ENCODE measurements around the gene OR2K2.
"Not testable (repeated sequence)": the region's sequence is repeated elsewhere in the genome, so short reads cannot be mapped to it uniquely, and the experiment has no call there.

OR2K2 gene

GRCh38 chr9:111330124-111330523 is at the start of gene OR2K2:
OR2K2 (minus strand) TSS chr9:111330224; CDS start chr9:111328433, 1,791 bp downstream.
- no peak for DNase-seq

DNA sequence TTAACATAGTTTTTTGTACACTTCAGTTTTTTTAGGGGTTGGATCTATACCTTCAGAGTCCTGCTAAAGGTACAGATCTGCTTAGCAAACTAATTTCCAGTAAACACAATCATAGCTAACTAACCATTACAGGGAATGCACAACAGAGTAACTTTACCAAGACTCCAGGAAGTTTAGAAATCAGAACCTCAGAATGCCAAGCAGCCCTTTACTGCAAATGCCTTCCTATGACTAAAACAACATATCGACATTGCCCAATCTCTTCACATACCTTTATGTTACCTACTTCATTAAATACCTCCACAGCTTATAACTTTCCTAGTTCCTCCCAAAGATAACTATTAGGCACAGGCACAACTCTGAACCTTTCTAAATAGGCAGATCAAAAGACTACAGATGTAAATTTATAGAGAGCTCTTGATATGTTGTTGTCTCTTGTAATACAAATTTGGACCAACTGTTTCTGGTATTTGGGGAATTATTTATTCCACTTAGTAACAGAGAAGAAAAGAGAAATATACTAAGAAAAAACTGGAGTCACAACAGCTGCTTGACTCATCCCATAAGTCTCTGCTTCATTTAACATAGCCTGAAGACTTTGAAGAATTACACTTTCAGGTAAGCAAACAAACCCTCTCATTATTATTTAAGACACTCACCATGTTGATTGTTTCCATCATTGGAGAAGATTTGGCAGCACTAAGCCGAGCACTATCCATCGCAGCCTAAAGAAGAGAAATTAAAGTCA is 46.0 kb upstream of the OR2K2 start:
- no peak for DNase-seq

- DNase-seq = no peak
Observed at GRCh38 chr9:111375062-111375461, 45.0 kb upstream of the OR2K2 start.

GRCh38 chr9:111372297-111372696 is 42.3 kb upstream of the OR2K2 start:
- DNase-seq = no peak

DNA sequence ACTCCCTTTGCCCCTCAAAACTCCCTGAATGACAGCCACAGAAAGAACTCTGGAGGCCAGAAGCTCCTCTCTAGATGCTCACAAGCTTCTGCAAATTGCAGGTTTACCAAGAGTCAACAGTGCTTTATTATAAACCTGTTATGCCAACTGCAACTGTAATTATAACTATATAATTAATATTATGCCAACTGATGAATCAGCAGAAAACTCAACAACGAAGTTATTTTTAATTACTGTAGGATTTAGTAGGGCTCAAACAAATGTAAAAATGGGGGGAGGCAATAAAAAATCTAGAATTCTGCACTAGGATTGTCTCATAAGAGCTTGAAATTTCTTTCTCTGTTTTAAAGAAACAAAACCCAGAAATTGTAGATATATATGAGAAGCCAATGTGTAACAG is 37.0 kb upstream of the OR2K2 start:
- DNase-seq = no peak

- DNase-seq = no peak
Observed at GRCh38 chr9:111362526-111362925, 32.5 kb upstream of the OR2K2 start.

GRCh38 chr9:111360881-111361280 is 30.9 kb upstream of the OR2K2 start:
- DNase-seq = no peak

- no peak for DNase-seq
Observed at GRCh38 chr9:111356481-111357244, 26.6 kb upstream of the OR2K2 start.

GRCh38 chr9:111352545-111352944 is 22.5 kb upstream of the OR2K2 start:
- DNase-seq = no peak

GRCh38 chr9:111350556-111350955 is 20.5 kb upstream of the OR2K2 start:
- DNase-seq = no peak

DNA sequence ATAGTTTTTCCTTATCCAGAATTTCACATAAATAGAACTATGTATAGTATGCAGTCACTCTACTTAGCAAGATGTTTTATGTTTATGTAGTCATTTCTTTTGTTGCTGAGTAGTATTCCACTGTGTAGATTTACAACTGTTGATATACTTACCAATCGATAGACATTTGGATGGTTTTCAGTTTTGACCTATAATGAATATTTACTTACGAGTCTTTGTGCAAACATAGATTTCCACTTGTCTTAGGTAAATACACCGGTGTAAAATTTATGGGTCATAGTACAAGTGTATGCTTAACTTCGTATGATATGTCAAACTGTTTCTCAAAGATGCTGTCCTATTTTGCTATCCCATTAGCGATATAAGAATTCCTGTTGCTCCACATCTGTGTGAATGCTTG is 19.7 kb upstream of the OR2K2 start:
- no peak for DNase-seq

DNA sequence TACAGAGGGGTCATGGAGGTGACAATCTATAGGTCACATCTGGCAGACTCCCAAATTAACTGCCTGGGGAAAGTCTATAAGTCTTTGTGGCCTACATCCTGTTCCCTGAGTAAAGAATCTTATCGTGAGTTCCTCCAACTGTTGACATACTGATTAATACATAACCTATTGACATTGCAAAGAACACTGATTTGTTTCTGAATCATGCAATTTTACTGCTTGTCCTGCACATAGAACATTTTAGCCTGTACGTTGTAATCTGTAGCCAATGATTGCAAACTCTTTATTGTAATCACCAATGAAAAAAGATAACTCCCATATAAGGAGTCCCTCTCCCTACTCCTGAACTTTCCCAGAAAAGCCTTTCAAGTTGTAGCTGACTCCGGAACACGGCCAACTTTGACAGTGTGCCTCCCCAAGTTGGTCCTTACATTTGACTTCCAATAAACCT is 18.8 kb upstream of the OR2K2 start:
- DNase-seq = no peak

- not testable (repeated sequence) for DNase-seq
Observed at GRCh38 chr9:111334318-111334863, 4.4 kb upstream of the OR2K2 start.

- DNase-seq = no peak
Observed at GRCh38 chr9:111320631-111321030, 9.4 kb downstream of the OR2K2 start.

- no peak for DNase-seq
Observed at GRCh38 chr9:111316796-111317195, 13.2 kb downstream of the OR2K2 start.

GRCh38 chr9:111305914-111306313 is 24.1 kb downstream of the OR2K2 start:
- no peak for DNase-seq

DNA sequence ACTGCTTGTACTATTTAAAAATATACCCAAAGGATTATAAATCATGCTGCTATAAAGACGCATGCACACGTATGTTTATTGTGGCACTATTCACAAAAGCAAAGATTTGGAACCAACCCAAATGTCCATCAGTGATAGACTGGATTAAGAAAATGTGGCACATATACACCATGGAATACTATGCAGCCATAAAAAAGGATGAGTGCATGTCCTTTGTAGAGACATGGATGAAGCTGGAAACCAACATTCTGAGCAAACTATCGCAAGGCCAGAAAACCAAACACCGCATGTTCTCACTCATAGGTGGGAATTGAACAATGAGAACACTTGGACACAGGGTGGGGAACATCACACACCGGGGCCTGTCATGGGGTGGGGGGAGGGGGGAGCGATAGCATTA is 26.0 kb downstream of the OR2K2 start:
- DNase-seq = not testable (repeated sequence)

DNA sequence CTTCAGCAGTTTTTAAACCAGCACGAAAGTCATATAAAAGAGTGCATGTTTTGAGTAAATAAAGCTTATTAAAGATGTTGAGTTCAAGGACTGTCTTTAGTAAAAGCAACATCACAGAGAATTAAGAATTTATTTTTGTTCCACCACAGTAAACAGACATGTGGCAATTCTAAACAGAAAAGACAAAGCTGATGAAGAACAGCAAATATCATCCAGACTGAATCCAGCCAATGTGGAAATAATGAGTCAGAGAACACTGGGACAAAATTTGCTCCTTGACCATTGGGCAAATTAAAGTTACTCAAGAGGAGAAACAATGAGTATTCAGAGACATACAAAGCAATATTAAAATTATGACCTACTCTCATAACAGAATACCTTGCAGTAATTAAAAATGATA is 28.8 kb downstream of the OR2K2 start:
- DNase-seq = no peak

DNA sequence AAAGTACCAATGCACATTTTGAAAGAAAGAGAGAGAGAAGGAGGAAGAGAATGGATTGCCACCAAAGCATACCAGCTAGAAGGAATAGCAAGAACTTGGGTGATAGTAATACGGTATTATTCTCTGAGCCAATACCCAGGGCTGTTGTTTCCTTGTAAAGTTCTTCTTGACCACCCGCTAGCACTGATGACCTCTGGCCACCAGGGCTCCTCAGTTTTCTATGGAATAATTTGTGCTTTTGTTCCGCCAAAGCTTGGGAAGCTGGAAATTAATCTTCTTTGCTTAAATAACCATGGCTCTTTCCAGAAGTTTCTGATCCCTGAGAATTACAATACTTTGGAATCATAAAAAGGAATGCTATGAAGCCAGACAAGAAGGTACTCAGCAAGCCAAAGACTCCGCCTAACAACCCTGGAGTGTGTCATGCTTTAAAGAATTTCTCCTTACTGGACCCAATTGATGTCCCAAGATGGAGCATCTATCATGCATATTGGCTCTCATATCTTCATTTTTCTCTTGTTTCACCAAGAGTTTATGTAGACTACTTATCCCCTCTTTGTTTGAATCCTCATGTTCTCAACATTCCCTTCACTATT is 29.8 kb downstream of the OR2K2 start:
- no peak for DNase-seq

DNA sequence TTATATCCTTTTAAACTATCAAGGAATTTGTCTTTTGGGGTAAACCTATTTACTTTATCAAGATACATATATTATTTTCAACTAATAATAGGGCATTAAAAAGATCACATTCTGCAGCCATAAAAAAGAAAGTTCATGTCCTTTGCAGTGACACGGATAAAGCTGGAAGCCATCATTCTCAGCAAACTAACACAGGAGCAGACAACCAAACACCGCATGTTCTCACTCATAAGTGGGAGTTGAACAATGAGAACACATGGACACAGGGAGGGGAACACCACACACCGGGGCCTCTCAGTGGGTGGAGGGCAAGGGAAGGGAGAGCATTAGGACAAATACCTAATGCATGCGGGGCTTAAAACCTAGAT is 30.4 kb downstream of the OR2K2 start:
- DNase-seq = not testable (repeated sequence)

GRCh38 chr9:111298731-111299598 is 31.1 kb downstream of the OR2K2 start:
- peak; percentile 58 for DNase-seq

GRCh38 chr9:111298111-111298510 is 31.9 kb downstream of the OR2K2 start:
- DNase-seq = no peak

All from CD4-positive, alpha-beta T cell treated with Interleukin-4 for 4 hours (primary cell).